Dendritic cell treated with granulocyte-macrophage colony-stimulating factor and Interleukin-4, amounts not matched to agents 40 ng/mL and 50 ng/mL, for 4 days (primary cell): ENCODE results near the gene PHACTR1.
"Not testable (repeated sequence)": the region's sequence is repeated elsewhere in the genome, so short reads cannot be mapped to it uniquely, and the experiment has no call there.

ENCODE experiments used
- H3K27ac Mint-ChIP-seq: one replicate; pipeline ENCODE4 v1.8.0; 2022; ENCODE audit warnings: mild to moderate bottlenecking, mixed read lengths
- H3K27me3 Mint-ChIP-seq: one replicate; pipeline ENCODE4 v1.8.0; 2022; ENCODE audit warnings: mild to moderate bottlenecking, mixed read lengths
- H3K36me3 Mint-ChIP-seq: one replicate; pipeline ENCODE4 v1.8.0; 2022; ENCODE audit warnings: low read depth, mixed read lengths
- H3K4me1 Mint-ChIP-seq: one replicate; pipeline ENCODE4 v1.8.0; 2022; ENCODE audit warnings: low read depth, mixed read lengths
- H3K4me3 Mint-ChIP-seq: one replicate; pipeline ENCODE4 v1.8.0; 2022; ENCODE audit warnings: mild to moderate bottlenecking, moderate library complexity, mixed read lengths
- H3K9me3 Mint-ChIP-seq: one replicate; pipeline ENCODE4 v1.8.0; 2022; ENCODE audit warnings: mixed read lengths
- intact Hi-C: fragments of 100-400 bp; cut with micrococcal nuclease; formaldehyde crosslinking; loops from one replicate; pipeline ENCODE4 v1.15.0; 2022

Gene PHACTR1

GRCh38 chr6:13242590-13242989, 526.0 kb downstream of the PHACTR1 start:
- Mint-ChIP-seq H3K4me3 (no peak overlapping the region), H3K9me3 (peaks cover 10% of the 10 kb centered on the region), H3K36me3 (peaks cover 6% of the 10 kb centered on the region), H3K27me3 (no peaks in the 10 kb centered on the region), H3K4me1 (no peaks in the 10 kb centered on the region), H3K27ac (no peak overlapping the region)
- intact Hi-C loops = no loop called here

- Mint-ChIP-seq H3K9me3 (peaks cover 10% of the 10 kb centered on the region), H3K27ac (no peak overlapping the region), H3K27me3 (no peaks in the 10 kb centered on the region), H3K4me1 (no peaks in the 10 kb centered on the region), H3K36me3 (peaks cover 6% of the 10 kb centered on the region), H3K4me3 (no peak overlapping the region)
- intact Hi-C loops = no loop called here
These were observed 526.5 kb downstream of the PHACTR1 start for GRCh38 chr6:13243033-13243432.

- H3K4me1 Mint-ChIP-seq, H3K27ac Mint-ChIP-seq, H3K36me3 Mint-ChIP-seq, H3K27me3 Mint-ChIP-seq, intact Hi-C loops, H3K4me3 Mint-ChIP-seq: not testable (repeated sequence)
- H3K9me3 Mint-ChIP-seq = peaks cover 10% of the 10 kb centered on the region
These were observed 527.2 kb downstream of the PHACTR1 start for GRCh38 chr6:13243745-13244144.

GRCh38 chr6:13247627-13248026, 531.1 kb downstream of the PHACTR1 start:
- no peak overlapping the region for H3K27ac Mint-ChIP-seq
- peaks cover 14% of the 10 kb centered on the region for H3K4me1 Mint-ChIP-seq
- H3K36me3 Mint-ChIP-seq = peaks cover 6% of the 10 kb centered on the region
- H3K27me3 Mint-ChIP-seq = peaks cover 4% of the 10 kb centered on the region
- intact Hi-C loops = no loop called here
- H3K9me3 Mint-ChIP-seq = peaks cover 10% of the 10 kb centered on the region
- no peak overlapping the region for H3K4me3 Mint-ChIP-seq

GRCh38 chr6:13248053-13248452, 531.5 kb downstream of the PHACTR1 start:
- intact Hi-C loops = no loop called here
- Mint-ChIP-seq H3K4me1 (peaks cover 17% of the 10 kb centered on the region), H3K27ac (no peak overlapping the region), H3K36me3 (peaks cover 6% of the 10 kb centered on the region), H3K4me3 (no peak overlapping the region), H3K9me3 (peaks cover 10% of the 10 kb centered on the region), H3K27me3 (peaks cover 4% of the 10 kb centered on the region)

- H3K27me3 Mint-ChIP-seq = peaks cover 4% of the 10 kb centered on the region
- peaks cover 9% of the 10 kb centered on the region for H3K9me3 Mint-ChIP-seq
- peaks cover 23% of the 10 kb centered on the region for H3K4me1 Mint-ChIP-seq
- intact Hi-C loops = no loop called here
- no peak overlapping the region for H3K27ac Mint-ChIP-seq
- H3K36me3 Mint-ChIP-seq = peaks cover 6% of the 10 kb centered on the region
- no peak overlapping the region for H3K4me3 Mint-ChIP-seq
These were observed 532.0 kb downstream of the PHACTR1 start for GRCh38 chr6:13248584-13248985.

GRCh38 chr6:13248994-13249393, 532.4 kb downstream of the PHACTR1 start:
- H3K4me1 Mint-ChIP-seq = peaks cover 25% of the 10 kb centered on the region
- peaks cover 4% of the 10 kb centered on the region for H3K27me3 Mint-ChIP-seq
- H3K4me3 Mint-ChIP-seq = no peak overlapping the region
- peaks cover 5% of the 10 kb centered on the region for H3K9me3 Mint-ChIP-seq
- intact Hi-C loops = no loop called here
- no peak overlapping the region for H3K27ac Mint-ChIP-seq
- H3K36me3 Mint-ChIP-seq = peaks cover 3% of the 10 kb centered on the region

GRCh38 chr6:13249817-13250216, 533.2 kb downstream of the PHACTR1 start:
- Mint-ChIP-seq H3K4me1 (peaks cover 25% of the 10 kb centered on the region), H3K36me3 (no peaks in the 10 kb centered on the region), H3K27me3 (peaks cover 4% of the 10 kb centered on the region), H3K9me3 (no peaks in the 10 kb centered on the region), H3K27ac (no peak overlapping the region), H3K4me3 (no peak overlapping the region)
- intact Hi-C loops = no loop called here

GRCh38 chr6:13250703-13251102, 534.1 kb downstream of the PHACTR1 start:
- intact Hi-C loops = no loop called here
- peaks cover 4% of the 10 kb centered on the region for H3K27me3 Mint-ChIP-seq
- H3K4me1 Mint-ChIP-seq = peaks cover 34% of the 10 kb centered on the region
- peaks cover 6% of the 10 kb centered on the region for H3K36me3 Mint-ChIP-seq
- no peak overlapping the region for H3K4me3 Mint-ChIP-seq
- H3K9me3 Mint-ChIP-seq = no peaks in the 10 kb centered on the region
- no peak overlapping the region for H3K27ac Mint-ChIP-seq

- H3K9me3 Mint-ChIP-seq = no peaks in the 10 kb centered on the region
- H3K4me3 Mint-ChIP-seq = no peak overlapping the region
- H3K27ac Mint-ChIP-seq = no peak overlapping the region
- intact Hi-C loops = no loop called here
- H3K4me1 Mint-ChIP-seq = peaks cover 39% of the 10 kb centered on the region
- H3K27me3 Mint-ChIP-seq = peaks cover 4% of the 10 kb centered on the region
- peaks cover 6% of the 10 kb centered on the region for H3K36me3 Mint-ChIP-seq
These were observed 534.7 kb downstream of the PHACTR1 start for GRCh38 chr6:13251242-13251641.

- H3K9me3 Mint-ChIP-seq = no peaks in the 10 kb centered on the region
- intact Hi-C loops = no loop called here
- H3K36me3 Mint-ChIP-seq = peaks cover 10% of the 10 kb centered on the region
- H3K27me3 Mint-ChIP-seq = peaks cover 6% of the 10 kb centered on the region
- no peak overlapping the region for H3K4me3 Mint-ChIP-seq
- no peak overlapping the region for H3K27ac Mint-ChIP-seq
- H3K4me1 Mint-ChIP-seq = peaks cover 54% of the 10 kb centered on the region
These were observed 536.2 kb downstream of the PHACTR1 start for GRCh38 chr6:13252790-13253189.

GRCh38 chr6:13253272-13253671, 536.7 kb downstream of the PHACTR1 start:
- Mint-ChIP-seq H3K4me1 (peaks cover 55% of the 10 kb centered on the region), H3K27ac (no peak overlapping the region), H3K27me3 (peaks cover 11% of the 10 kb centered on the region), H3K36me3 (peaks cover 11% of the 10 kb centered on the region), H3K4me3 (no peak overlapping the region), H3K9me3 (no peaks in the 10 kb centered on the region)
- intact Hi-C loops = no loop called here

GRCh38 chr6:13256266-13257001, 539.9 kb downstream of the PHACTR1 start:
- peaks cover 56% of the 10 kb centered on the region for H3K4me1 Mint-ChIP-seq
- peaks cover 11% of the 10 kb centered on the region for H3K36me3 Mint-ChIP-seq
- intact Hi-C loops = loop anchor here (5.0 kb wide), 1 partner anchor 46 kb away; no protein-coding TSS in a partner anchor
- peak overlapping the region; percentile 39 for H3K27ac Mint-ChIP-seq
- no peaks in the 10 kb centered on the region for H3K9me3 Mint-ChIP-seq
- H3K27me3 Mint-ChIP-seq = peaks cover 12% of the 10 kb centered on the region
- no peak overlapping the region for H3K4me3 Mint-ChIP-seq

- H3K9me3 Mint-ChIP-seq = no peaks in the 10 kb centered on the region
- intact Hi-C loops = loop anchor here (5.0 kb wide), 1 partner anchor 43 kb away; no protein-coding TSS in a partner anchor
- H3K36me3 Mint-ChIP-seq = peaks cover 11% of the 10 kb centered on the region
- H3K27me3 Mint-ChIP-seq = peaks cover 15% of the 10 kb centered on the region
- peaks cover 62% of the 10 kb centered on the region for H3K4me1 Mint-ChIP-seq
- no peak overlapping the region for H3K4me3 Mint-ChIP-seq
- no peak overlapping the region for H3K27ac Mint-ChIP-seq
These were observed 542.8 kb downstream of the PHACTR1 start for GRCh38 chr6:13259393-13259792.

- H3K4me1 Mint-ChIP-seq = peaks cover 59% of the 10 kb centered on the region
- H3K4me3 Mint-ChIP-seq = no peak overlapping the region
- peaks cover 18% of the 10 kb centered on the region for H3K27me3 Mint-ChIP-seq
- H3K27ac Mint-ChIP-seq = no peak overlapping the region
- no peaks in the 10 kb centered on the region for H3K9me3 Mint-ChIP-seq
- H3K36me3 Mint-ChIP-seq = peaks cover 10% of the 10 kb centered on the region
- intact Hi-C loops = no loop called here
These were observed 543.6 kb downstream of the PHACTR1 start for GRCh38 chr6:13260101-13260598.
